Neural progenitor cell (in vitro differentiated cells): ENCODE data around the gene HDDC2. TPM values are rescaled to one million over a fixed set of nuclear protein-coding genes. Genes with fewer than 3 reads are reported as not detected.

Experiments
- DNase-seq: peaks from one replicate; pipeline ENCODE4 v3.0.0-alpha.2; 2016; ENCODE audit warnings: low spot score
- H2AFZ ChIP-seq: fragments of 200-600 bp; sonication (generic); replicated peaks from 2 replicates; pipeline ENCODE4 v1.6.1; 2016; ENCODE audit warnings: antibody characterized with exemption
- H3F3A ChIP-seq: fragments of 200-600 bp; sonication (generic); 2 replicates; pipeline ENCODE4 v1.6.1; 2016; ENCODE audit warnings: antibody characterized with exemption, low read depth
- H3K27ac ChIP-seq: fragments of 200-600 bp; sonication (generic); 2 replicates; pipeline ENCODE4 v1.5.1; 2016; ENCODE audit warnings: mild to moderate bottlenecking
- H3K27me3 ChIP-seq: fragments of 200-600 bp; sonication (generic); 2 replicates; pipeline ENCODE4 v1.6.1; 2016; ENCODE audit warnings: mild to moderate bottlenecking, moderate library complexity
- H3K36me3 ChIP-seq: fragments of 200-600 bp; sonication (generic); 2 replicates; pipeline ENCODE4 v1.5.1; 2016
- H3K4me1 ChIP-seq: fragments of 200-600 bp; sonication (generic); 2 replicates; pipeline ENCODE4 v1.6.1; 2016; ENCODE audit warnings: mixed run types
- H3K4me2 ChIP-seq: fragments of 200-600 bp; sonication (generic); 2 replicates; pipeline ENCODE4 v1.6.1; 2016
- H3K4me3 ChIP-seq: fragments of 200-600 bp; sonication (generic); 2 replicates; pipeline ENCODE4 v1.5.1; 2016
- H3K79me2 ChIP-seq: fragments of 200-600 bp; sonication (generic); 2 replicates; pipeline ENCODE4 v1.6.1; 2016; ENCODE audit warnings: low read depth
- H3K9ac ChIP-seq: fragments of 200-600 bp; sonication (generic); 2 replicates; pipeline ENCODE4 v1.6.1; 2016
- H3K9me3 ChIP-seq: fragments of 200-600 bp; sonication (generic); 2 replicates; pipeline ENCODE4 v1.5.1; 2016; ENCODE audit warnings: low read depth
- H4K20me1 ChIP-seq: fragments of 200-600 bp; sonication (generic); 2 replicates; pipeline ENCODE4 v1.6.1; 2016; ENCODE audit warnings: low read depth
- H3K27ac Mint-ChIP-seq: 3 replicates; pipeline ENCODE4 v1.8.0; 2021; ENCODE audit warnings: mixed read lengths
- H3K27me3 Mint-ChIP-seq: 2 replicates; pipeline ENCODE4 v1.8.0; 2022; ENCODE audit warnings: low read depth, mild to moderate bottlenecking, inconsistent platforms, moderate library complexity, mixed read lengths; ENCODE audit not compliant: insufficient read depth
- H3K36me3 Mint-ChIP-seq: 3 replicates; pipeline ENCODE4 v1.8.0; 2021; ENCODE audit warnings: mixed read lengths
- H3K4me1 Mint-ChIP-seq: 3 replicates; pipeline ENCODE4 v1.8.0; 2021; ENCODE audit warnings: mixed read lengths
- H3K4me3 Mint-ChIP-seq: 3 replicates; pipeline ENCODE4 v1.8.0; 2021; ENCODE audit warnings: mild to moderate bottlenecking, moderate library complexity, mixed read lengths
- H3K9me3 Mint-ChIP-seq: 3 replicates; pipeline ENCODE4 v1.8.0; 2020; ENCODE audit warnings: mixed read lengths
- CTCF ChIP-seq: fragments of 200-600 bp; sonication (generic); IDR thresholded peaks from 2 replicates; pipeline ENCODE4 v1.5.1; 2017; ENCODE audit warnings: antibody characterized with exemption, mild to moderate bottlenecking
- EZH2 ChIP-seq: fragments of 200-600 bp; sonication (generic); IDR thresholded peaks from 2 replicates; pipeline ENCODE4 v1.6.1; 2017; ENCODE audit warnings: antibody characterized with exemption, mild to moderate bottlenecking, moderate library complexity
- EZH2phosphoT487 ChIP-seq: fragments of 200-600 bp; sonication (generic); IDR thresholded peaks from 2 replicates; pipeline ENCODE4 v1.6.1; 2017; ENCODE audit warnings: antibody characterized with exemption
- total RNA-seq: library from RNA; depleted of rRNA; stranded (reverse); fragments of >200 nt; gene quantifications from 2 replicates; pipeline ENCODE4 v1.2.3, GENCODE V29; 2015; ENCODE audit warnings: low replicate concordance

HDDC2 gene
- total RNA-seq, 1 donor from 2014 or later: 114 TPM

GRCh38 chr6:125341460-125341859 lies 39.7 kb upstream of the HDDC2 start:
- Histone ChIP-seq H3K9me3 (no peaks in the 10 kb centered on the region), H4K20me1 (no peaks in the 10 kb centered on the region), H3K79me2 (no peaks in the 10 kb centered on the region), H3K27me3 (no peaks in the 10 kb centered on the region), H3F3A (no peaks in the 10 kb centered on the region), H3K36me3 (no peaks in the 10 kb centered on the region), H3K27ac (no peak overlapping the region), H3K4me2 (no peak overlapping the region), H3K9ac (no peak overlapping the region), H3K4me1 (peaks cover 6% of the 10 kb centered on the region), H2AFZ (no peak overlapping the region), H3K4me3 (no peak overlapping the region)
- H3K27me3 Mint-ChIP-seq: no peaks in the 10 kb centered on the region
- no peak overlapping the region for H3K27ac Mint-ChIP-seq
- H3K36me3 Mint-ChIP-seq: no peaks in the 10 kb centered on the region
- H3K9me3 Mint-ChIP-seq: no peaks in the 10 kb centered on the region
- no peak for DNase-seq
- TF ChIP-seq CTCF (no peak), EZH2 (no peak), EZH2phosphoT487 (no peak)
- H3K4me3 Mint-ChIP-seq: no peak overlapping the region
- H3K4me1 Mint-ChIP-seq: peaks cover under 1% of the 10 kb centered on the region

GRCh38 chr6:125340991-125341390 lies 39.2 kb upstream of the HDDC2 start:
- no peaks in the 10 kb centered on the region for H4K20me1 ChIP-seq
- H3K9me3 Mint-ChIP-seq: no peaks in the 10 kb centered on the region
- no peak overlapping the region for H3K27ac ChIP-seq
- H3K4me1 ChIP-seq: peaks cover 2% of the 10 kb centered on the region
- no peaks in the 10 kb centered on the region for H3K79me2 ChIP-seq
- no peaks in the 10 kb centered on the region for H3K27me3 Mint-ChIP-seq
- H3K4me1 Mint-ChIP-seq: no peaks in the 10 kb centered on the region
- H3K36me3 Mint-ChIP-seq: no peaks in the 10 kb centered on the region
- no peaks in the 10 kb centered on the region for H3K36me3 ChIP-seq
- TF ChIP-seq EZH2phosphoT487: no peak
- no peak for TF ChIP-seq CTCF
- no peak for TF ChIP-seq EZH2
- no peak overlapping the region for H3K27ac Mint-ChIP-seq
- H3K4me3 ChIP-seq: no peak overlapping the region
- no peaks in the 10 kb centered on the region for H3K9me3 ChIP-seq
- no peak overlapping the region for H3K9ac ChIP-seq
- H3K27me3 ChIP-seq: no peaks in the 10 kb centered on the region
- no peak overlapping the region for H2AFZ ChIP-seq
- no peak overlapping the region for H3K4me3 Mint-ChIP-seq
- H3F3A ChIP-seq: no peaks in the 10 kb centered on the region
- no peak overlapping the region for H3K4me2 ChIP-seq
- DNase-seq: no peak

GRCh38 chr6:125340175-125340835 lies 38.5 kb upstream of the HDDC2 start:
- H3K4me2 ChIP-seq: no peak overlapping the region
- no peak overlapping the region for H3K9ac ChIP-seq
- no peaks in the 10 kb centered on the region for H4K20me1 ChIP-seq
- Mint-ChIP-seq H3K4me1 (no peaks in the 10 kb centered on the region), H3K27ac (no peak overlapping the region), H3K27me3 (peaks cover 5% of the 10 kb centered on the region), H3K36me3 (no peaks in the 10 kb centered on the region), H3K4me3 (no peak overlapping the region), H3K9me3 (no peaks in the 10 kb centered on the region)
- H3K36me3 ChIP-seq: no peaks in the 10 kb centered on the region
- DNase-seq: no peak
- no peak overlapping the region for H3K27ac ChIP-seq
- no peaks in the 10 kb centered on the region for H3K9me3 ChIP-seq
- no peaks in the 10 kb centered on the region for H3K79me2 ChIP-seq
- no peaks in the 10 kb centered on the region for H3K27me3 ChIP-seq
- no peak for TF ChIP-seq EZH2
- TF ChIP-seq EZH2phosphoT487: no peak
- H3K4me1 ChIP-seq: no peaks in the 10 kb centered on the region
- H2AFZ ChIP-seq: no peak overlapping the region
- H3K4me3 ChIP-seq: no peak overlapping the region
- no peaks in the 10 kb centered on the region for H3F3A ChIP-seq

GRCh38 chr6:125339653-125340052 lies 37.9 kb upstream of the HDDC2 start:
- Histone ChIP-seq H2AFZ (no peak overlapping the region), H3K4me3 (no peak overlapping the region), H3K27ac (no peak overlapping the region), H3K36me3 (no peaks in the 10 kb centered on the region), H3K9me3 (no peaks in the 10 kb centered on the region), H3K4me2 (no peak overlapping the region), H3K4me1 (no peaks in the 10 kb centered on the region), H3K27me3 (no peaks in the 10 kb centered on the region), H4K20me1 (no peaks in the 10 kb centered on the region), H3K9ac (no peak overlapping the region), H3K79me2 (no peaks in the 10 kb centered on the region), H3F3A (no peaks in the 10 kb centered on the region)
- Mint-ChIP-seq H3K27ac (no peak overlapping the region), H3K36me3 (no peaks in the 10 kb centered on the region), H3K9me3 (no peaks in the 10 kb centered on the region), H3K27me3 (peaks cover 5% of the 10 kb centered on the region), H3K4me1 (no peaks in the 10 kb centered on the region), H3K4me3 (no peak overlapping the region)
- DNase-seq: no peak
- TF ChIP-seq CTCF (no peak), EZH2 (no peak), EZH2phosphoT487 (no peak)
